Measurements from ENCODE around the gene KRT17.

Gene KRT17

GRCh38 chr17:41624208-41625101, at the start of gene KRT17:
Gene KRT17, minus strand, starts transcription at chr17:41624575. Its CDS starts 66 bp downstream, at chr17:41624509.
- no peak for DNase-seq

GRCh38 chr17:41672153-41672552, 47.8 kb upstream of the KRT17 start:
- no peak for DNase-seq

GRCh38 chr17:41667280-41668041, 43.1 kb upstream of the KRT17 start:
- DNase-seq = no peak

- DNase-seq = peak; percentile 92
Observed at GRCh38 chr17:41666708-41667279, 42.4 kb upstream of the KRT17 start.

GRCh38 chr17:41666237-41666641, 41.9 kb upstream of the KRT17 start:
- peak; percentile 74 for DNase-seq

GRCh38 chr17:41665566-41666236, 41.3 kb upstream of the KRT17 start:
- peak; percentile 92 for DNase-seq

- no peak for DNase-seq
Observed at GRCh38 chr17:41664587-41665565, 40.5 kb upstream of the KRT17 start.

- no peak for DNase-seq
Observed at GRCh38 chr17:41664172-41664457, 39.7 kb upstream of the KRT17 start.

- DNase-seq = no peak
Observed at GRCh38 chr17:41663451-41664171, 39.2 kb upstream of the KRT17 start.

GRCh38 chr17:41660221-41660711, 35.9 kb upstream of the KRT17 start:
- DNase-seq = no peak

GRCh38 chr17:41659427-41660212, 35.2 kb upstream of the KRT17 start:
- DNase-seq = no peak

GRCh38 chr17:41658846-41659245, 34.5 kb upstream of the KRT17 start:
- no peak for DNase-seq

- no peak for DNase-seq
Observed at GRCh38 chr17:41657936-41658335, 33.6 kb upstream of the KRT17 start.

GRCh38 chr17:41657176-41657754, 32.9 kb upstream of the KRT17 start:
- no peak for DNase-seq

- DNase-seq = no peak
Observed at GRCh38 chr17:41656249-41657023, 32.1 kb upstream of the KRT17 start.

GRCh38 chr17:41655611-41656111, 31.3 kb upstream of the KRT17 start:
- DNase-seq = no peak

GRCh38 chr17:41654678-41655607, 30.6 kb upstream of the KRT17 start:
- DNase-seq = no peak

Data from activated CD4-positive, alpha-beta T cell treated with anti-CD3 and anti-CD28 coated beads, Interleukin-2, amount 50 U/mL, for 16 hours (primary cell).